HEK293T (cell line): ENCODE measurements around the gene SYT11.

Experiments used
- CTCF ChIA-PET: fragments of 350-600 bp; formaldehyde crosslinking; extraction: SDS; loops from one replicate; lab custom pipeline; 2021; ENCODE audit warnings: antibody characterized with exemption, inconsistent platforms; lab: Yijun Ruan, JAX
- POLR2A ChIA-PET: fragments of 350-600 bp; formaldehyde crosslinking; extraction: SDS; loops from one replicate; lab custom pipeline; 2020; ENCODE audit warnings: antibody characterized with exemption, inconsistent platforms; lab: Yijun Ruan, JAX
- DNase-seq: peaks from one replicate; pipeline ENCODE4 v3.0.0; 2012; ENCODE audit warnings: mixed read lengths; ENCODE audit errors: extremely low spot score
- ARNT ChIP-seq: fragments of 450-650 bp; IDR thresholded peaks from 2 replicates; pipeline ENCODE4 v1.6.1; 2017; ENCODE audit warnings: mild to moderate bottlenecking
- BHLHE40 ChIP-seq: fragments of 450-650 bp; IDR thresholded peaks from 2 replicates; pipeline ENCODE4 v1.6.1; 2016; ENCODE audit warnings: mild to moderate bottlenecking, moderate library complexity, borderline replicate concordance
- CTBP1 ChIP-seq: fragments of 450-650 bp; IDR thresholded peaks from 2 replicates; pipeline ENCODE4 v1.6.1; 2016; ENCODE audit warnings: borderline replicate concordance
- ELF4 ChIP-seq: fragments of 450-650 bp; IDR thresholded peaks from 2 replicates; pipeline ENCODE4 v1.6.1; 2017; ENCODE audit warnings: antibody characterized with exemption
- FOXA1 ChIP-seq: fragments of 450-650 bp; IDR thresholded peaks from 2 replicates; pipeline ENCODE4 v1.6.1; 2016; ENCODE audit warnings: mild to moderate bottlenecking
- FOXK2 ChIP-seq: fragments of 450-650 bp; IDR thresholded peaks from 2 replicates; pipeline ENCODE4 v1.6.1; 2016; ENCODE audit warnings: mild to moderate bottlenecking
- FOXM1 ChIP-seq: fragments of 450-650 bp; IDR thresholded peaks from 2 replicates; pipeline ENCODE4 v1.6.1; 2017; ENCODE audit warnings: mild to moderate bottlenecking, borderline replicate concordance
- HDGF ChIP-seq: fragments of 450-650 bp; IDR thresholded peaks from 2 replicates; pipeline ENCODE4 v1.6.1; 2017; ENCODE audit warnings: antibody characterized with exemption, borderline replicate concordance
- L3MBTL2 ChIP-seq: fragments of 450-650 bp; conservative IDR thresholded peaks from 2 replicates; pipeline ENCODE4 v1.6.1; 2016; ENCODE audit warnings: mild to moderate bottlenecking
- LEF1 ChIP-seq: fragments of 450-650 bp; IDR thresholded peaks from 2 replicates; pipeline ENCODE4 v1.6.1; 2017; ENCODE audit warnings: mild to moderate bottlenecking, borderline replicate concordance
- NFRKB ChIP-seq: fragments of 450-650 bp; IDR thresholded peaks from 2 replicates; pipeline ENCODE4 v1.6.1; 2016; ENCODE audit warnings: mild to moderate bottlenecking, moderate library complexity
- PKNOX1 ChIP-seq: fragments of 450-650 bp; IDR thresholded peaks from 2 replicates; pipeline ENCODE4 v1.6.1; 2016
- SP1 ChIP-seq: fragments of 450-650 bp; IDR thresholded peaks from 2 replicates; pipeline ENCODE4 v1.6.1; 2017
- SUZ12 ChIP-seq: fragments of 450-650 bp; IDR thresholded peaks from 2 replicates; pipeline ENCODE4 v1.6.1; 2016; ENCODE audit warnings: mild to moderate bottlenecking
- TARDBP ChIP-seq: fragments of 450-650 bp; IDR thresholded peaks from 2 replicates; pipeline ENCODE4 v1.6.1; 2016
- ZNF384 ChIP-seq: fragments of 450-650 bp; IDR thresholded peaks from 2 replicates; pipeline ENCODE4 v1.6.1; 2016

SYT11 gene

DNA sequence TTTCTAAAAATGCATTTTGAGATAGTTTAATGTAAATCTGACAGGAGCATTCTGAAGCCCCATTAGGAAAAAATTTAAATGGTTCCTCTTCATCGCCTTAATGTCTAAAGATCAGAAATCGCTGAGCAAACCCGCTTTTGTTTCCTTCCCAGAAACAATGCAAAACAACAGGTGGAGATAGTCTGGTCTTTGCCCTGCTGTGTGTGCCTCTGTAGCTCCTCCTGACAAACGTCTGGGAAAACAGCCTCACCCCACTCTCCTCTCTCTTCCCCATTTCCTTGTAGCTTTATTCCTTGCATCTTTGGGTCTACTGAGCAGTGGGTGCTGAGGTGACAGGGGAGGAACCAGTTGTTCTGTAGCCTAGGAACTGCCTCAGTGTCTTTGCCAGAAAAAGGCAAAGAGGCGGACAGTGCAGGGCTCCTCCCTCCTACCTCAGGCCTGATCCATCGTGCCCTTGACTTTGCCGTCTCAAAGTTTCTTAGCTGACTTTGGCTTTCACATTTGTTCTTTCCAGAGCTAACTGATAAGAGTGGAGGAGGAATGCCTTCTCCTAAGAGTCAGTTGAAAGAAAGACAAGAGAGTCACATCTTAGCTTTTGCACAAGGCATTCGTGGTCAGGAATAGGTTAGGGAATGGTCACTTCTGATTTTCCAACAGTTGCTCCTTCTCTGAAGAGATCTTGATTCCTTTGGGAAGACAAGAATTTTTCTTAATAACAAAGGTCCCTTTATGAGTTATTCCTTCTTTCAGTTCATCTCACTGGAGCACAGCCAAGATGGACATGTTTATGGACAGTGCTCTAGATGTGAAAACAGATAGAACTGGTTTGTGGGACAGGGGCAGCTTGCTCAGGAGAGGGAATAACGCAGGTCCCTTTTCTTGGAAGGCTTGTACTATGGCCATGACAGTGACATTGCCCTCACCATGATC, 24.9 kb downstream of the SYT11 start:
- DNase-seq, result no peak
- TF ChIP-seq FOXA1, result no peak
- TF ChIP-seq SUZ12, result no peak
- TF ChIP-seq FOXM1, result no peak
- no peak for TF ChIP-seq ZNF384
- TF ChIP-seq LEF1, result no peak
- no peak for TF ChIP-seq PKNOX1
- no peak for TF ChIP-seq CTBP1
- ChIA-PET CTCF (interaction anchor here (0.5 to 1.9 kb wide), 3 partner anchors 10 to 17 kb away, joined by 4 to 7 read pairs (median 4); no protein-coding TSS in a partner anchor), POLR2A (interaction anchor here (0.7 to 1.6 kb wide), 2 partner anchors 25 to 50 kb away, joined by 3 to 6 read pairs; partner anchors contain the start of genes KHDC4 and SYT11)

DNA sequence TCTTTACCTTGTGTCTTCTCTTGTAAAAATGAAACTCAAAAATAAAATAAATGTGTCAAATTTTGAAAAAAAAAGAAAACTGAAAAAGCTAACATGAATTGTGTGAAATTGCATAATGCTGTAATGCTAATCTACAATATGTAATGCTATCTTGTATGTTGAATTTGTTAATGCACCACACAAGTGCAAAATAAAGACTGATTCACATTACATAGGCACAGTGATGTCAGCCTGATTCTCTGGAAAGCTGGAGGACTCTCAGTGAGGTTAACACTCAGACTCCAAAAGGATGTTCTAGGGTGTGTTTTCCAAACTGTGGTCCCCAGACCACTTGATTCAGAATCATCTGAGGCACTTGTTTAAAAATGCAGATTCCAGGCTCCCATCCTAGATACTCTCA, 25.6 kb downstream of the SYT11 start:
- ChIA-PET CTCF (interaction anchor here (0.6 kb wide), 1 partner anchor 18 kb away, joined by 4 read pairs; no protein-coding TSS in a partner anchor), POLR2A (interaction anchor here (1.6 kb wide), 1 partner anchor 49 kb away, joined by 6 read pairs; the partner anchor contains the start of gene KHDC4)

GRCh38 chr1:155888481-155888880, 29.1 kb downstream of the SYT11 start:
- TF ChIP-seq FOXA1 (no peak), BHLHE40 (no peak), LEF1 (no peak), L3MBTL2 (no peak), ELF4 (no peak), PKNOX1 (no peak), ARNT (no peak), FOXK2 (no peak), CTBP1 (no peak), TARDBP (no peak), SP1 (no peak), HDGF (no peak), SUZ12 (no peak), NFRKB (no peak), FOXM1 (no peak), ZNF384 (no peak)
- DNase-seq, result no peak
- ChIA-PET POLR2A (no interaction called here), CTCF (no interaction called here)

More for the DNA sequence above, 25.6 kb downstream of the SYT11 start:
- TF ChIP-seq BHLHE40 (no peak), PKNOX1 (no peak)
- no peak for DNase-seq

GRCh38 chr1:155889566-155889965, 30.2 kb downstream of the SYT11 start:
- TF ChIP-seq PKNOX1, result no peak
- no peak for TF ChIP-seq ARNT
- no peak for TF ChIP-seq BHLHE40
- TF ChIP-seq LEF1, result no peak
- TF ChIP-seq SP1, result no peak
- TF ChIP-seq FOXM1, result no peak
- no peak for TF ChIP-seq CTBP1
- TF ChIP-seq FOXA1, result no peak
- no peak for TF ChIP-seq L3MBTL2
- no peak for TF ChIP-seq ELF4
- TF ChIP-seq ZNF384, result no peak
- no peak for DNase-seq
- POLR2A ChIA-PET, result no interaction called here
- CTCF ChIA-PET, result no interaction called here

DNA sequence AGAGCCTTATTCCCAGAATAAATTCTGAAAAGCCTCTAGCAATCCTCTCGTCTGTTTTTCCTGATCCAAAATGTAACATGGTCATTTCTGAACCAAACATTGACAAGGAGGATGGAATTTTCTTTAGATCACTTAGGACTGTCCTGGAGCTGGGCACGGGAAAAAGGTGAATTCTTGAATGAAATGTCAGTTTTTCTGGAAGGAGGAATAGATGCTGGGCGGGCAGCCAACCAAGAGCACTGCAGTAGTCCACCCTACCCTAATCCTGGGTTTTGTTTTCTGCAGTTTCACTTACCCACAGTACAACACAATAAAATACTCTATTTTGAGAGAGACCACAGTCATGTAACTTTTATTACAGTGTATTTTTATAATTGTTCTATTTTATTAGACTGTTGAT, 30.9 kb downstream of the SYT11 start:
- CTCF ChIA-PET, result interaction anchor here (0.8 kb wide), 1 partner anchor 23 kb away, joined by 3 read pairs; no protein-coding TSS in a partner anchor

More for the DNA sequence above, 30.9 kb downstream of the SYT11 start:
- POLR2A ChIA-PET, result no interaction called here
- no peak for DNase-seq
- TF ChIP-seq PKNOX1, result no peak
- TF ChIP-seq SUZ12, result no peak
- no peak for TF ChIP-seq L3MBTL2
- TF ChIP-seq ARNT, result no peak
- no peak for TF ChIP-seq SP1
- no peak for TF ChIP-seq TARDBP
- TF ChIP-seq FOXM1, result no peak
- TF ChIP-seq FOXA1, result no peak
- no peak for TF ChIP-seq BHLHE40
- TF ChIP-seq HDGF, result no peak
- no peak for TF ChIP-seq ZNF384
- TF ChIP-seq FOXK2, result no peak
- no peak for TF ChIP-seq LEF1
- TF ChIP-seq CTBP1, result no peak
